ENCODE measurements around the gene TARBP2. TPM values are rescaled to one million over a fixed set of nuclear protein-coding genes. Genes with fewer than 3 reads are reported as not detected.

TARBP2 gene
- total RNA-seq, 1 experiment from 2014 or later = 74.0 TPM

DNA sequence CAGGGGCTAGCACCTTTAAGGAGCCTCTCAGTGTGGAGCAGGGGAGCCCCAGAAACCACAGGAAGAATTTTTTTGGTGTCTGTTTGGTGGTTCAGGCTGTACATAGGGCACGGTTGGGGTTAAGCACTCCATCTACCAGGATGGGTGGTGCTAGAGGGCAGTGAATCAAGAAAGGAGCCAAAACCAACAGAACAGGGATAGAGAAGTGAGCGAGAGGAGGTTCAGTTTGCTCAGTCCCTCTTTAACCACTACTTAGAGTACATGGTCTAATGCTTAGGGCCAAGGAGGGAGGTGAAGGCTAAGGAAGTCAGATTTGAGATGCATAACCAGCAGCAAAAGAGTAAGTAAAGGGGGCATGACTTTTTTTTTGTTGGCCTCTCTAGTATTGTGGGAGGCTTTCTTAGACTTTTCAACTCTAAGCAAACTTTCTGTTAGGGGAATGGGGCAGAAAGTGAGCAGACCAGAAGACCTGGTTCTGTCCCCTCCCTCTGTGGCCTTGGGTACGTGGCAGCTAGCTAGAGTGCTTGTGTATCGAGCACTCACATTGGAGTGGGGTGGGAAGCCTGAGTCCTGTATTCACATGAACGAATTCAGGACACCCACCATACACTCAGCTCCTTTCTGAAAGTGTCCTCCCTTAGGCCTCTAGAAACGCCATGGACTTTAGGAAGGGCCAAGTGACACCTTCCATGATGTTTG lies 12.8 kb downstream of the TARBP2 start (continued):
- TF ChIP-seq, protein P1, sequence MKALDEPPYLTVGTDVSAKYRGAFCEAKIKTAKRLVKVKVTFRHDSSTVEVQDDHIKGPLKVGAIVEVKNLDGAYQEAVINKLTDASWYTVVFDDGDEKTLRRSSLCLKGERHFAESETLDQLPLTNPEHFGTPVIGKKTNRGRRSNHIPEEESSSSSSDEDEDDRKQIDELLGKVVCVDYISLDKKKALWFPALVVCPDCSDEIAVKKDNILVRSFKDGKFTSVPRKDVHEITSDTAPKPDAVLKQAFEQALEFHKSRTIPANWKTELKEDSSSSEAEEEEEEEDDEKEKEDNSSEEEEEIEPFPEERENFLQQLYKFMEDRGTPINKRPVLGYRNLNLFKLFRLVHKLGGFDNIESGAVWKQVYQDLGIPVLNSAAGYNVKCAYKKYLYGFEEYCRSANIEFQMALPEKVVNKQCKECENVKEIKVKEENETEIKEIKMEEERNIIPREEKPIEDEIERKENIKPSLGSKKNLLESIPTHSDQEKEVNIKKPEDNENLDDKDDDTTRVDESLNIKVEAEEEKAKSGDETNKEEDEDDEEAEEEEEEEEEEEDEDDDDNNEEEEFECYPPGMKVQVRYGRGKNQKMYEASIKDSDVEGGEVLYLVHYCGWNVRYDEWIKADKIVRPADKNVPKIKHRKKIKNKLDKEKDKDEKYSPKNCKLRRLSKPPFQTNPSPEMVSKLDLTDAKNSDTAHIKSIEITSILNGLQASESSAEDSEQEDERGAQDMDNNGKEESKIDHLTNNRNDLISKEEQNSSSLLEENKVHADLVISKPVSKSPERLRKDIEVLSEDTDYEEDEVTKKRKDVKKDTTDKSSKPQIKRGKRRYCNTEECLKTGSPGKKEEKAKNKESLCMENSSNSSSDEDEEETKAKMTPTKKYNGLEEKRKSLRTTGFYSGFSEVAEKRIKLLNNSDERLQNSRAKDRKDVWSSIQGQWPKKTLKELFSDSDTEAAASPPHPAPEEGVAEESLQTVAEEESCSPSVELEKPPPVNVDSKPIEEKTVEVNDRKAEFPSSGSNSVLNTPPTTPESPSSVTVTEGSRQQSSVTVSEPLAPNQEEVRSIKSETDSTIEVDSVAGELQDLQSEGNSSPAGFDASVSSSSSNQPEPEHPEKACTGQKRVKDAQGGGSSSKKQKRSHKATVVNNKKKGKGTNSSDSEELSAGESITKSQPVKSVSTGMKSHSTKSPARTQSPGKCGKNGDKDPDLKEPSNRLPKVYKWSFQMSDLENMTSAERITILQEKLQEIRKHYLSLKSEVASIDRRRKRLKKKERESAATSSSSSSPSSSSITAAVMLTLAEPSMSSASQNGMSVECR (CRISPR knock-in tag; IDR thresholded peaks at IDR 0.05; ENCODE audit: borderline replicate concordance) = no peak
- TF ChIP-seq, protein P2, sequence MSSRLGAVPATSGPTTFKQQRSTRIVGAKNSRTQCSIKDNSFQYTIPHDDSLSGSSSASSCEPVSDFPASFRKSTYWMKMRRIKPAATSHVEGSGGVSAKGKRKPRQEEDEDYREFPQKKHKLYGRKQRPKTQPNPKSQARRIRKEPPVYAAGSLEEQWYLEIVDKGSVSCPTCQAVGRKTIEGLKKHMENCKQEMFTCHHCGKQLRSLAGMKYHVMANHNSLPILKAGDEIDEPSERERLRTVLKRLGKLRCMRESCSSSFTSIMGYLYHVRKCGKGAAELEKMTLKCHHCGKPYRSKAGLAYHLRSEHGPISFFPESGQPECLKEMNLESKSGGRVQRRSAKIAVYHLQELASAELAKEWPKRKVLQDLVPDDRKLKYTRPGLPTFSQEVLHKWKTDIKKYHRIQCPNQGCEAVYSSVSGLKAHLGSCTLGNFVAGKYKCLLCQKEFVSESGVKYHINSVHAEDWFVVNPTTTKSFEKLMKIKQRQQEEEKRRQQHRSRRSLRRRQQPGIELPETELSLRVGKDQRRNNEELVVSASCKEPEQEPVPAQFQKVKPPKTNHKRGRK (CRISPR knock-in tag; IDR thresholded peaks at IDR 0.05; ENCODE audit: borderline replicate concordance) = no peak
- TF ChIP-seq JUN (CRISPR knock-in tag; IDR thresholded peaks at IDR 0.05) (no peak), ZNF396 (CRISPR knock-in tag; IDR thresholded peaks at IDR 0.05; ENCODE audit: borderline replicate concordance) (no peak), NFE2L1 (CRISPR knock-in tag; IDR thresholded peaks at IDR 0.05) (no peak)
- TF ChIP-seq, protein P3, sequence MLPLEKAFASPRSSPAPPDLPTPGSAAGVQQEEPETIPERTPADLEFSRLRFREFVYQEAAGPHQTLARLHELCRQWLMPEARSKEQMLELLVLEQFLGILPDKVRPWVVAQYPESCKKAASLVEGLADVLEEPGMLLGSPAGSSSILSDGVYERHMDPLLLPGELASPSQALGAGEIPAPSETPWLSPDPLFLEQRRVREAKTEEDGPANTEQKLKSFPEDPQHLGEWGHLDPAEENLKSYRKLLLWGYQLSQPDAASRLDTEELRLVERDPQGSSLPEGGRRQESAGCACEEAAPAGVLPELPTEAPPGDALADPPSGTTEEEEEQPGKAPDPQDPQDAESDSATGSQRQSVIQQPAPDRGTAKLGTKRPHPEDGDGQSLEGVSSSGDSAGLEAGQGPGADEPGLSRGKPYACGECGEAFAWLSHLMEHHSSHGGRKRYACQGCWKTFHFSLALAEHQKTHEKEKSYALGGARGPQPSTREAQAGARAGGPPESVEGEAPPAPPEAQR (CRISPR knock-in tag; IDR thresholded peaks at IDR 0.05) = no peak
- TF ChIP-seq, protein P4, sequence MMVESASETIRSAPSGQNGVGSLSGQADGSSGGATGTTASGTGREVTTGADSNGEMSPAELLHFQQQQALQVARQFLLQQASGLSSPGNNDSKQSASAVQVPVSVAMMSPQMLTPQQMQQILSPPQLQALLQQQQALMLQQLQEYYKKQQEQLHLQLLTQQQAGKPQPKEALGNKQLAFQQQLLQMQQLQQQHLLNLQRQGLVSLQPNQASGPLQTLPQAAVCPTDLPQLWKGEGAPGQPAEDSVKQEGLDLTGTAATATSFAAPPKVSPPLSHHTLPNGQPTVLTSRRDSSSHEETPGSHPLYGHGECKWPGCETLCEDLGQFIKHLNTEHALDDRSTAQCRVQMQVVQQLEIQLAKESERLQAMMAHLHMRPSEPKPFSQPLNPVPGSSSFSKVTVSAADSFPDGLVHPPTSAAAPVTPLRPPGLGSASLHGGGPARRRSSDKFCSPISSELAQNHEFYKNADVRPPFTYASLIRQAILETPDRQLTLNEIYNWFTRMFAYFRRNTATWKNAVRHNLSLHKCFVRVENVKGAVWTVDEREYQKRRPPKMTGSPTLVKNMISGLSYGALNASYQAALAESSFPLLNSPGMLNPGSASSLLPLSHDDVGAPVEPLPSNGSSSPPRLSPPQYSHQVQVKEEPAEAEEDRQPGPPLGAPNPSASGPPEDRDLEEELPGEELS (CRISPR knock-in tag; IDR thresholded peaks at IDR 0.05) = no peak

DNA sequence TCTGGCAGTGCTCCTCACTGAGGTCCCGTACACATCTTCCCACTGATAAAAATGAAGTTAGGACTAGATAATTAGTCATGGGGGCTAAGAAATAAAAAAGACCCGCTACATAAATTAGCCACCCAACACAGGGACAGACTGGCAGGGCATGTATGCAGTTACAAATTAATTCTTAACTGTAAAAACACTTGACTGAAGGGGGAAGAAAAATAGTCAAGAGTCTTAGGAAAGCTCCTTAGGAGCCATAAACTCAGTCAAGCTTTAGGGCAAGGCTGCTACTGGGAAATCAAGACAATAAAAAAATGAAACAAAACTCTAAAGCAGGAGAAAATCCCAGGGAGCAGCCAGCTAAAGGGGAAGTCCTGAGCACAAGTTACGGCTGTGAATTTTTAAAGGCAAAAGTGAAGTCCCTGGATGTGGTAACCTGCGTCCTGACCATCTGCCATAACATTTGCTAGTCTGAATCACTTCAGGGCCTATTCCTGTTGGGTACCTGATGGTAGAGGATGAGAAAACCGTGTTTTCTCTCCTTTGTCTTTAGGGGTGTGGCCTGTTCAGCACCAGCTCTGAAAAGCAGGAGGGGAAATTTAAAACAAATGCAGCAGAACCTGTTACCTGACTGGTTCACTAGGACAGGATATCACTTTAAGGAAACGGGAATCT lies 13.7 kb downstream of the TARBP2 start:
- Mint-ChIP-seq H3K4me3 (no peak overlapping the region), H3K36me3 (peaks cover 3% of the 10 kb centered on the region; the same call in 1 of the 2 replicates), H3K27ac (no peak overlapping the region), H3K4me1 (peaks cover 8% of the 10 kb centered on the region), H3K27me3 (ENCODE audit: low read depth) (no peaks in the 10 kb centered on the region), H3K9me3 (no peaks in the 10 kb centered on the region)
- ChIA-PET POLR2A (interaction anchor here (2.2 kb wide), 1 partner anchor 14 kb away, joined by 7 read pairs; the partner anchor contains the start of gene TARBP2), CTCF (interaction anchor here (1.4 kb wide), 1 partner anchor 29 kb away, joined by 3 read pairs; no protein-coding TSS in a partner anchor)
- TF ChIP-seq ZNF671 (CRISPR knock-in tag; IDR thresholded peaks at IDR 0.05) (no peak), ZNF121 (CRISPR knock-in tag; IDR thresholded peaks at IDR 0.05) (no peak), ZNF396 (CRISPR knock-in tag; IDR thresholded peaks at IDR 0.05; ENCODE audit: borderline replicate concordance) (no peak), SOX15 (CRISPR knock-in tag; IDR thresholded peaks at IDR 0.05) (no peak), GRHL2 (CRISPR knock-in tag; IDR thresholded peaks at IDR 0.05; ENCODE audit: insufficient replicate concordance, severe bottlenecking) (no peak)
- TF ChIP-seq, protein P5, sequence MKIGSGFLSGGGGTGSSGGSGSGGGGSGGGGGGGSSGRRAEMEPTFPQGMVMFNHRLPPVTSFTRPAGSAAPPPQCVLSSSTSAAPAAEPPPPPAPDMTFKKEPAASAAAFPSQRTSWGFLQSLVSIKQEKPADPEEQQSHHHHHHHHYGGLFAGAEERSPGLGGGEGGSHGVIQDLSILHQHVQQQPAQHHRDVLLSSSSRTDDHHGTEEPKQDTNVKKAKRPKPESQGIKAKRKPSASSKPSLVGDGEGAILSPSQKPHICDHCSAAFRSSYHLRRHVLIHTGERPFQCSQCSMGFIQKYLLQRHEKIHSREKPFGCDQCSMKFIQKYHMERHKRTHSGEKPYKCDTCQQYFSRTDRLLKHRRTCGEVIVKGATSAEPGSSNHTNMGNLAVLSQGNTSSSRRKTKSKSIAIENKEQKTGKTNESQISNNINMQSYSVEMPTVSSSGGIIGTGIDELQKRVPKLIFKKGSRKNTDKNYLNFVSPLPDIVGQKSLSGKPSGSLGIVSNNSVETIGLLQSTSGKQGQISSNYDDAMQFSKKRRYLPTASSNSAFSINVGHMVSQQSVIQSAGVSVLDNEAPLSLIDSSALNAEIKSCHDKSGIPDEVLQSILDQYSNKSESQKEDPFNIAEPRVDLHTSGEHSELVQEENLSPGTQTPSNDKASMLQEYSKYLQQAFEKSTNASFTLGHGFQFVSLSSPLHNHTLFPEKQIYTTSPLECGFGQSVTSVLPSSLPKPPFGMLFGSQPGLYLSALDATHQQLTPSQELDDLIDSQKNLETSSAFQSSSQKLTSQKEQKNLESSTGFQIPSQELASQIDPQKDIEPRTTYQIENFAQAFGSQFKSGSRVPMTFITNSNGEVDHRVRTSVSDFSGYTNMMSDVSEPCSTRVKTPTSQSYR (CRISPR knock-in tag; IDR thresholded peaks at IDR 0.05) = no peak
- TF ChIP-seq, protein P6, sequence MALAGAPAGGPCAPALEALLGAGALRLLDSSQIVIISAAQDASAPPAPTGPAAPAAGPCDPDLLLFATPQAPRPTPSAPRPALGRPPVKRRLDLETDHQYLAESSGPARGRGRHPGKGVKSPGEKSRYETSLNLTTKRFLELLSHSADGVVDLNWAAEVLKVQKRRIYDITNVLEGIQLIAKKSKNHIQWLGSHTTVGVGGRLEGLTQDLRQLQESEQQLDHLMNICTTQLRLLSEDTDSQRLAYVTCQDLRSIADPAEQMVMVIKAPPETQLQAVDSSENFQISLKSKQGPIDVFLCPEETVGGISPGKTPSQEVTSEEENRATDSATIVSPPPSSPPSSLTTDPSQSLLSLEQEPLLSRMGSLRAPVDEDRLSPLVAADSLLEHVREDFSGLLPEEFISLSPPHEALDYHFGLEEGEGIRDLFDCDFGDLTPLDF (CRISPR knock-in tag; IDR thresholded peaks at IDR 0.05) = no peak
- TF ChIP-seq, protein P7, sequence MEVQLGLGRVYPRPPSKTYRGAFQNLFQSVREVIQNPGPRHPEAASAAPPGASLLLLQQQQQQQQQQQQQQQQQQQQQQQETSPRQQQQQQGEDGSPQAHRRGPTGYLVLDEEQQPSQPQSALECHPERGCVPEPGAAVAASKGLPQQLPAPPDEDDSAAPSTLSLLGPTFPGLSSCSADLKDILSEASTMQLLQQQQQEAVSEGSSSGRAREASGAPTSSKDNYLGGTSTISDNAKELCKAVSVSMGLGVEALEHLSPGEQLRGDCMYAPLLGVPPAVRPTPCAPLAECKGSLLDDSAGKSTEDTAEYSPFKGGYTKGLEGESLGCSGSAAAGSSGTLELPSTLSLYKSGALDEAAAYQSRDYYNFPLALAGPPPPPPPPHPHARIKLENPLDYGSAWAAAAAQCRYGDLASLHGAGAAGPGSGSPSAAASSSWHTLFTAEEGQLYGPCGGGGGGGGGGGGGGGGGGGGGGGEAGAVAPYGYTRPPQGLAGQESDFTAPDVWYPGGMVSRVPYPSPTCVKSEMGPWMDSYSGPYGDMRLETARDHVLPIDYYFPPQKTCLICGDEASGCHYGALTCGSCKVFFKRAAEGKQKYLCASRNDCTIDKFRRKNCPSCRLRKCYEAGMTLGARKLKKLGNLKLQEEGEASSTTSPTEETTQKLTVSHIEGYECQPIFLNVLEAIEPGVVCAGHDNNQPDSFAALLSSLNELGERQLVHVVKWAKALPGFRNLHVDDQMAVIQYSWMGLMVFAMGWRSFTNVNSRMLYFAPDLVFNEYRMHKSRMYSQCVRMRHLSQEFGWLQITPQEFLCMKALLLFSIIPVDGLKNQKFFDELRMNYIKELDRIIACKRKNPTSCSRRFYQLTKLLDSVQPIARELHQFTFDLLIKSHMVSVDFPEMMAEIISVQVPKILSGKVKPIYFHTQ (CRISPR knock-in tag; IDR thresholded peaks at IDR 0.05) = no peak
- no peak for ATAC-seq
- DNase-seq (ENCODE audit: low spot score) = no peak
